ENCODE measurements around the gene BRPF1. TPM values are rescaled to one million over a fixed set of nuclear protein-coding genes. Genes with fewer than 3 reads are reported as not detected.
A peak's percentile ranks its signal among the peaks of the same experiment; 100 is the strongest.
"Not testable (repeated sequence)": the region's sequence is repeated elsewhere in the genome, so short reads cannot be mapped to it uniquely, and the experiment has no call there.

Gene BRPF1
- total RNA-seq, 2 experiments from 2014 or later = 54.7 to 57.4 TPM

- H3K4me3 Mint-ChIP-seq = peak within 1 kb of the TSS; percentile 79
- peaks cover 39% of the 10 kb centered on the region for H3K4me1 Mint-ChIP-seq (ENCODE audit: low read depth)
- DNase-seq = peak; percentile 72
- H3K27me3 Mint-ChIP-seq (ENCODE audit: low read depth) = no peaks in the 10 kb centered on the region
- peak within 1 kb of the TSS; percentile 83 for H3K27ac Mint-ChIP-seq
- ChIA-PET POLR2A (interaction anchor here (4.7 kb wide), 1 partner anchor 22 kb away, joined by 23 read pairs; the partner anchor contains the start of genes ARPC4 and TADA3), CTCF (interaction anchor here (0.9 to 1.0 kb wide), 2 partner anchors 17 to 23 kb away, joined by 3 to 4 read pairs; partner anchors contain the start of gene ARPC4)
- H3K9me3 Mint-ChIP-seq (ENCODE audit: insufficient read depth) = no peaks in the 10 kb centered on the region
- peaks cover 18% of the 10 kb centered on the region for H3K36me3 Mint-ChIP-seq (ENCODE audit: low read depth)
- ATAC-seq = peak; percentile 95
Measured at GRCh38 chr3:9769426-9770275, 38.1 kb downstream of the BRPF1 start, which contains the start of gene CAMK1. CAMK1 (minus strand) TSS chr3:9769947; CDS start chr3:9767749, 2,198 bp downstream.

- peak overlapping the region; percentile 83 for H3K27ac Mint-ChIP-seq
- H3K4me1 Mint-ChIP-seq (ENCODE audit: low read depth) = peaks cover 42% of the 10 kb centered on the region
- ChIA-PET POLR2A (interaction anchor here (0.6 to 4.7 kb wide), 2 partner anchors 22 to 100 kb away, joined by 3 to 23 read pairs; partner anchors contain the start of genes ARPC4 and TADA3), CTCF (interaction anchor here (1.0 kb wide), 1 partner anchor 23 kb away, joined by 4 read pairs; the partner anchor contains the start of gene ARPC4)
- no peaks in the 10 kb centered on the region for H3K9me3 Mint-ChIP-seq (ENCODE audit: insufficient read depth)
- DNase-seq (no peak), ATAC-seq (peak; percentile 8)
- peak overlapping the region; percentile 67 for H3K4me3 Mint-ChIP-seq
- H3K36me3 Mint-ChIP-seq (ENCODE audit: low read depth) = peaks cover 14% of the 10 kb centered on the region
- H3K27me3 Mint-ChIP-seq (ENCODE audit: low read depth) = no peaks in the 10 kb centered on the region
Measured at GRCh38 chr3:9770276-9770812, 38.8 kb downstream of the BRPF1 start.

- ChIA-PET CTCF (interaction anchor here (1.0 kb wide), 1 partner anchor 55 kb away, joined by 3 read pairs; no protein-coding TSS in a partner anchor), POLR2A (interaction anchor here (0.6 to 4.7 kb wide), 3 partner anchors 21 to 101 kb away, joined by 3 to 23 read pairs (median 3); partner anchors contain the start of genes ARPC4 and TADA3)
- H3K9me3 Mint-ChIP-seq (ENCODE audit: insufficient read depth); DNase-seq; ATAC-seq; H3K27me3 Mint-ChIP-seq (ENCODE audit: low read depth): not testable (repeated sequence)
- peak overlapping the region; percentile 28 for H3K27ac Mint-ChIP-seq
- peaks cover 45% of the 10 kb centered on the region for H3K4me1 Mint-ChIP-seq (ENCODE audit: low read depth)
- H3K4me3 Mint-ChIP-seq = peak overlapping the region; percentile 41
- peaks cover 11% of the 10 kb centered on the region for H3K36me3 Mint-ChIP-seq (ENCODE audit: low read depth)
Measured at GRCh38 chr3:9771007-9771406, 39.5 kb downstream of the BRPF1 start.

- H3K4me1 Mint-ChIP-seq (ENCODE audit: low read depth) = peaks cover 58% of the 10 kb centered on the region
- no peak overlapping the region for H3K4me3 Mint-ChIP-seq
- no peak for ATAC-seq
- no peak overlapping the region for H3K27ac Mint-ChIP-seq
- H3K9me3 Mint-ChIP-seq (ENCODE audit: insufficient read depth) = no peaks in the 10 kb centered on the region
- CTCF ChIA-PET = interaction anchor here (1.6 kb wide), 1 partner anchor 14 kb away, joined by 3 read pairs; no protein-coding TSS in a partner anchor
- no peaks in the 10 kb centered on the region for H3K27me3 Mint-ChIP-seq (ENCODE audit: low read depth)
- POLR2A ChIA-PET = interaction anchor here (3.0 kb wide), 1 partner anchor 16 kb away, joined by 18 read pairs; the partner anchor contains the start of genes ARPC4 and TADA3
- H3K36me3 Mint-ChIP-seq (ENCODE audit: low read depth) = peaks cover 28% of the 10 kb centered on the region
- no peak for DNase-seq
Measured at GRCh38 chr3:9776896-9777693, 45.6 kb downstream of the BRPF1 start.

- peaks cover 63% of the 10 kb centered on the region for H3K4me1 Mint-ChIP-seq (ENCODE audit: low read depth)
- peaks cover 32% of the 10 kb centered on the region for H3K36me3 Mint-ChIP-seq (ENCODE audit: low read depth)
- no peaks in the 10 kb centered on the region for H3K9me3 Mint-ChIP-seq (ENCODE audit: insufficient read depth)
- ChIA-PET CTCF (interaction anchor here (1.6 kb wide), 1 partner anchor 15 kb away, joined by 3 read pairs; no protein-coding TSS in a partner anchor), POLR2A (interaction anchor here (3.0 kb wide), 1 partner anchor 15 kb away, joined by 18 read pairs; the partner anchor contains the start of genes ARPC4 and TADA3)
- ATAC-seq = no peak
- no peak overlapping the region for H3K4me3 Mint-ChIP-seq
- no peak for DNase-seq
- H3K27ac Mint-ChIP-seq = no peak overlapping the region
- no peaks in the 10 kb centered on the region for H3K27me3 Mint-ChIP-seq (ENCODE audit: low read depth)
Measured at GRCh38 chr3:9777694-9778021, 46.1 kb downstream of the BRPF1 start.

GRCh38 chr3:9778143-9779074, 46.9 kb downstream of the BRPF1 start:
- no peak for ATAC-seq
- ChIA-PET POLR2A (interaction anchor here (0.6 to 3.0 kb wide), 3 partner anchors 14 to 507 kb away, joined by 3 to 18 read pairs (median 4); partner anchors contain the start of genes ARPC4 and TADA3), CTCF (interaction anchor here (1.6 kb wide), 1 partner anchor 15 kb away, joined by 3 read pairs; no protein-coding TSS in a partner anchor)
- no peak for DNase-seq
- H3K4me3 Mint-ChIP-seq = no peak overlapping the region
- H3K36me3 Mint-ChIP-seq (ENCODE audit: low read depth) = peaks cover 36% of the 10 kb centered on the region
- no peaks in the 10 kb centered on the region for H3K9me3 Mint-ChIP-seq (ENCODE audit: insufficient read depth)
- no peaks in the 10 kb centered on the region for H3K27me3 Mint-ChIP-seq (ENCODE audit: low read depth)
- peaks cover 68% of the 10 kb centered on the region for H3K4me1 Mint-ChIP-seq (ENCODE audit: low read depth)
- peak overlapping the region; percentile 97 for H3K27ac Mint-ChIP-seq

- ATAC-seq (no peak), DNase-seq (no peak)
- Mint-ChIP-seq H3K4me3 (peak overlapping the region; percentile 20), H3K27ac (peak overlapping the region; percentile 97), H3K36me3 (ENCODE audit: low read depth) (peaks cover 42% of the 10 kb centered on the region), H3K9me3 (ENCODE audit: insufficient read depth) (no peaks in the 10 kb centered on the region), H3K27me3 (ENCODE audit: low read depth) (no peaks in the 10 kb centered on the region), H3K4me1 (ENCODE audit: low read depth) (peaks cover 66% of the 10 kb centered on the region)
- CTCF ChIA-PET = no interaction called here
- POLR2A ChIA-PET = interaction anchor here (3.0 to 3.3 kb wide), 2 partner anchors 13 to 14 kb away, joined by 18 to 38 read pairs; partner anchors contain the start of genes ARPC4 and TADA3
Measured at GRCh38 chr3:9779075-9779593, 47.6 kb downstream of the BRPF1 start.

- H3K27me3 Mint-ChIP-seq (ENCODE audit: low read depth) = no peaks in the 10 kb centered on the region
- peaks cover 45% of the 10 kb centered on the region for H3K36me3 Mint-ChIP-seq (ENCODE audit: low read depth)
- CTCF ChIA-PET = interaction anchor here (0.8 to 1.1 kb wide), 3 partner anchors 43 to 52 kb away, joined by 3 to 4 read pairs (median 3); no protein-coding TSS in a partner anchor
- no peaks in the 10 kb centered on the region for H3K9me3 Mint-ChIP-seq (ENCODE audit: insufficient read depth)
- H3K27ac Mint-ChIP-seq = peak overlapping the region; percentile 97
- peak overlapping the region; percentile 20 for H3K4me3 Mint-ChIP-seq
- DNase-seq (peak; percentile 77), ATAC-seq (peak; percentile 82)
- H3K4me1 Mint-ChIP-seq (ENCODE audit: low read depth) = peaks cover 66% of the 10 kb centered on the region
- POLR2A ChIA-PET = interaction anchor here (0.7 to 3.3 kb wide), 3 partner anchors 8 to 47 kb away, joined by 3 to 38 read pairs (median 3); partner anchors contain the start of genes ARPC4 and TADA3
Measured at GRCh38 chr3:9779721-9780457, 48.4 kb downstream of the BRPF1 start.

GRCh38 chr3:9780458-9780812, 48.9 kb downstream of the BRPF1 start:
- POLR2A ChIA-PET = interaction anchor here (1.3 to 3.3 kb wide), 2 partner anchors 11 to 48 kb away, joined by 3 to 38 read pairs; partner anchors contain the start of genes ARPC4 and TADA3
- ATAC-seq (peak; percentile 16), DNase-seq (no peak)
- peaks cover 50% of the 10 kb centered on the region for H3K36me3 Mint-ChIP-seq (ENCODE audit: low read depth)
- H3K27ac Mint-ChIP-seq = peak overlapping the region; percentile 97
- CTCF ChIA-PET = interaction anchor here (0.8 to 1.1 kb wide), 3 partner anchors 44 to 53 kb away, joined by 3 to 4 read pairs (median 3); no protein-coding TSS in a partner anchor
- H3K4me3 Mint-ChIP-seq = peak overlapping the region; percentile 20
- H3K4me1 Mint-ChIP-seq (ENCODE audit: low read depth) = peaks cover 64% of the 10 kb centered on the region
- H3K9me3 Mint-ChIP-seq (ENCODE audit: insufficient read depth) = no peaks in the 10 kb centered on the region
- no peaks in the 10 kb centered on the region for H3K27me3 Mint-ChIP-seq (ENCODE audit: low read depth)

All from activated CD8-positive, alpha-beta T cell treated with anti-CD3 and anti-CD28 coated beads, Interleukin-2, amount 10 ng/mL, durations not matched to agents 7 days and 5 days (primary cell).